22Rv1 (cell line): ENCODE data around the gene ADGRG6.

Source experiments
- CTCF ChIP-seq: fragments of 450-650 bp; IDR thresholded peaks from 2 replicates; pipeline ENCODE4 v1.5.1; 2017; ENCODE audit warnings: mild to moderate bottlenecking
- ZFX ChIP-seq: fragments of 450-650 bp; IDR thresholded peaks from 2 replicates; pipeline ENCODE4 v1.6.1; 2017; ENCODE audit warnings: antibody characterized with exemption, borderline replicate concordance

- TF ChIP-seq CTCF (no peak), ZFX (no peak)
Measured at GRCh38 chr6:142438898-142439297, 137.1 kb downstream of the ADGRG6 start.
